HG02870 (cell line): ENCODE results near the gene NUTM2D.
"Not testable (repeated sequence)": the region's sequence is repeated elsewhere in the genome, so short reads cannot be mapped to it uniquely, and the experiment has no call there.

ENCODE experiments used
- ATAC-seq: cut with Tn5 transposase; IDR thresholded peaks from one replicate; pipeline ENCODE4 v1.9.1; 2021; ENCODE audit warnings: mild to moderate bottlenecking, moderate library complexity; ENCODE audit not compliant: unreplicated experiment

The NUTM2D gene

GRCh38 chr10:87357444-87357843, at the start of gene NUTM2D:
TSS of gene NUTM2D (plus strand) at chr10:87357744. CDS start at chr10:87358266, 522 bp downstream.
- not testable (repeated sequence) for ATAC-seq

- ATAC-seq = not testable (repeated sequence)
Observed at GRCh38 chr10:87308702-87309101, 48.8 kb upstream of the NUTM2D start.

- not testable (repeated sequence) for ATAC-seq
Observed at GRCh38 chr10:87309657-87310056, 47.9 kb upstream of the NUTM2D start.

- ATAC-seq = not testable (repeated sequence)
Observed at GRCh38 chr10:87311521-87311920, 46.0 kb upstream of the NUTM2D start.

GRCh38 chr10:87313649-87314359, 43.7 kb upstream of the NUTM2D start:
- not testable (repeated sequence) for ATAC-seq

- not testable (repeated sequence) for ATAC-seq
Observed at GRCh38 chr10:87314360-87314973, 43.1 kb upstream of the NUTM2D start.

- not testable (repeated sequence) for ATAC-seq
Observed at GRCh38 chr10:87321505-87321904, 36.0 kb upstream of the NUTM2D start.

- ATAC-seq = not testable (repeated sequence)
Observed at GRCh38 chr10:87324559-87324958, 33.0 kb upstream of the NUTM2D start.

GRCh38 chr10:87327958-87328357, 29.6 kb upstream of the NUTM2D start:
- ATAC-seq = not testable (repeated sequence)

GRCh38 chr10:87329131-87329530, 28.4 kb upstream of the NUTM2D start:
- ATAC-seq = not testable (repeated sequence)

- not testable (repeated sequence) for ATAC-seq
Observed at GRCh38 chr10:87332687-87333086, 24.9 kb upstream of the NUTM2D start.

GRCh38 chr10:87340411-87340810, 17.1 kb upstream of the NUTM2D start:
- not testable (repeated sequence) for ATAC-seq

GRCh38 chr10:87341546-87342142, 15.9 kb upstream of the NUTM2D start:
- peak; percentile 16 for ATAC-seq

GRCh38 chr10:87342249-87342710, 15.3 kb upstream of the NUTM2D start:
- peak; percentile 86 for ATAC-seq

GRCh38 chr10:87342711-87343258, 14.8 kb upstream of the NUTM2D start:
- peak; percentile 70 for ATAC-seq

GRCh38 chr10:87345743-87346142, 11.8 kb upstream of the NUTM2D start:
- ATAC-seq = not testable (repeated sequence)

- not testable (repeated sequence) for ATAC-seq
Observed at GRCh38 chr10:87350161-87350560, 7.4 kb upstream of the NUTM2D start.

- not testable (repeated sequence) for ATAC-seq
Observed at GRCh38 chr10:87352825-87353224, 4.7 kb upstream of the NUTM2D start.

GRCh38 chr10:87355110-87355509, 2.4 kb upstream of the NUTM2D start:
- ATAC-seq = not testable (repeated sequence)

- ATAC-seq = not testable (repeated sequence)
Observed at GRCh38 chr10:87358159-87358558, 615 bp downstream of the NUTM2D start.

- ATAC-seq = not testable (repeated sequence)
Observed at GRCh38 chr10:87369514-87370112, 12.1 kb downstream of the NUTM2D start.
